HG03575 (cell line): ENCODE data around the gene CAMKMT.

Experiments
- ATAC-seq: cut with Tn5 transposase; IDR thresholded peaks from one replicate; pipeline ENCODE4 v1.9.1; 2021; ENCODE audit not compliant: unreplicated experiment, insufficient number of reproducible peaks, low FRiP score; ENCODE audit errors: extremely low read depth

Gene CAMKMT

GRCh38 chr2:44535376-44535775 is 173.6 kb downstream of the CAMKMT start:
- no peak for ATAC-seq

GRCh38 chr2:44537264-44537663 is 175.5 kb downstream of the CAMKMT start:
- no peak for ATAC-seq

DNA sequence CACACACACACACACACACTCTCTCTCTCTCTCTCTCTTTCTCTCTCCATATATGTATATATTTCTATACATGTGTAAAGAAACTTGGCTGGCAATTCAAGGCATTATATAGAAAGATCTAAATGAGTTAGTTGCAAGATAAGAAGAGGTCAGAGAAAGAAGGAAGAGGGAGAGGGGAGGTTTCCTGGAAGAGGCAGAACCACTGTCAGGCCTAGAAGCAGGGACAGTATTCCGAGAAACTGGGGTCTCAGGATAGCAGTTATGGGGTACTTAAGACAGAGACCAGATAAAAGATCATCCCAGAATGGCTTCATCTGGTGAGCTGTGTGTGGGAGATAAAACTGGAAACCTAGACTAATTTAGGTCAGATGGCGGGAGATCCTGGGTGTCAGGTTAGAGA is 180.8 kb downstream of the CAMKMT start:
- no peak for ATAC-seq

GRCh38 chr2:44543773-44544725 is 182.3 kb downstream of the CAMKMT start:
- no peak for ATAC-seq

DNA sequence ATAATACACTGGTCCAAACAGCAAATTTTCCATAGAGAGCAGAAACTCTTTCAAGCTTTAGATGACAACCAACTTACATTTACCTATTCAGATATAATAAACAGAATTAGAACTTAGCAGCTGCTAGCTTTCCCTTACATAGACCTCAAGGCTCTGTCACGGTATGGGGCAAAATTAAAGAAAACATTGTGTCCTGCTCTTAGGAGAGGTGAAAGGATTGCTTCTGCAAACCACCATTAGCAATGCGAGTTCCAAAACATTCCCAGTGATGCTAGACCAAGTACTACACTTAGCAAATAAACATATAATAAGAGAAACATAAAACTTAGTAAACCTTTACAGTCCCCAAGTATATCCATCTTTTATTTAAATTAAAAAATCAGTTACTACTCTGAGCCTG is 183.3 kb downstream of the CAMKMT start:
- ATAC-seq = no peak

- no peak for ATAC-seq
Observed at GRCh38 chr2:44546459-44547127, 184.8 kb downstream of the CAMKMT start.

GRCh38 chr2:44547718-44548117 is 186.0 kb downstream of the CAMKMT start:
- no peak for ATAC-seq

- ATAC-seq = no peak
Observed at GRCh38 chr2:44548221-44549098, 186.7 kb downstream of the CAMKMT start.

DNA sequence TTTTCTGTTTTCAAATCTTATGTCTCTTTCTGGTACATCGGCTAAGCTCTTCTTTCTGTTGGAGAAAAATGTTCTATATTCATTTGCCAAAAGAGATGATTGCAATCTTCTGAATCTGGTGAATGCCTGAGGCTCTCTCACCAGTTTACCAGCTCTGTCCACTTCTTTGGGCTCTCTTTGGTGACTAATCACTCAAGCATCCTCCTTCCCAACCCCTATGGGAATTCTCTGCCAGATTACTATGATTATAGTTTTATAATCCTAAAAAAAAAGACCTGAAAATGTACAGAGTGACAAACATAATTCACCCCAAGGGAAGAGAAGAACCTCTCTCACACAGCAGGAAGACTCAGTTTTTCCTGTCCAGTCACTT is 187.3 kb downstream of the CAMKMT start:
- ATAC-seq = no peak

GRCh38 chr2:44549856-44550255 is 188.1 kb downstream of the CAMKMT start:
- no peak for ATAC-seq

DNA sequence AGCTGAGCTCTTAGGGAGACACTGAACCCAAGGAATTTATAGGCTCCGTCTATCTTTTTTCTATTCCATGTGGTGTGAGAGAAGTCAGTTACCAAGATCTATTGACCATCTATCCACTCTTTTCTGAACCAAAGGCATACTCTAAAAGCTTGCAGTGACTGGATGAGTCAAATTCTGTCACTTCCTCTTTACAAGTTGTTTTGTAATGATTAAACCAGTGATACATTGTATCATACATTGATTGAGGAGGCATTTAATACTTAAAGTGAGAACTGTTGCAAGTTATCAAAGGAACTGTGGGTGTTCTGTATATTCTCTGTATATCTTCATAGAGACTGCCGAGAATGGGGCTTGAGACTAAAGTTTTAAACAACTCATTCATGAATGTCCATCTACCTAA is 188.8 kb downstream of the CAMKMT start:
- ATAC-seq = no peak

DNA sequence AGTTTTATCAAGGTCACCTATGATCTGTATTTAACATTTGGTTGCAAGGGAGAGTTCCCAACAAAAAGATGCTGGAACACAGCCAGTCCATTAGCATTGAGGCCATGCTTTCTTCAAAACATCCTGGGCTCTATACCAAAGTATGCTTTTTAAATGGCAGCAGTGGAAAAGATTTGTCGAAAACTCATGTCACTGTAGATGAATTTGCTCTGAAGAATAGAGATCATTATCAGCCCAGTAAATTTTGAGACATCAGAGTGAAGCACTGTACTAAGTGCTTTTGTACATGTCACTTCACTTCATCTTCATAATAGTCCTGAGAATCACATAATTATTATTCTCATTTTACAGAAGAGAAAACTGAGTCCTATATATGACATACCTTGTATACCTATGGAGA is 189.8 kb downstream of the CAMKMT start:
- no peak for ATAC-seq

DNA sequence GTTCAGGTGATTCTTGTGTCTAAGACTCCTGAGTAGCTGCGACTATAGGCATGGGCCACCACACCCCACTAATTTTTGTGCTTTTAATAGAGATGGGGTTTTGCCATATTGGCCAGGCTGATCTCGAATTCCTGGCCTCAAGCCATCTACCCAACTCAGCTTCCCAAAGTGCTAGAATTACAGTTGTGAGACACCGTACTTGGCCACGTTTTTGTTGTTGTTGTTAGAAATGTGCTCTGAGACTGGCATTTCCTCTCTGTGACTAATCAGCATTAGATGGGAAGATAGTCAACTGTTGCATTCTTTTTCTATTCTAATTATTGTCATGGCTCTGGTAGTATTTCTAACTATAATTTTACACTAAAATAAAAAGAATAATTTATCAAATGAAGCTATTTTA is 191.7 kb downstream of the CAMKMT start:
- ATAC-seq = no peak

DNA sequence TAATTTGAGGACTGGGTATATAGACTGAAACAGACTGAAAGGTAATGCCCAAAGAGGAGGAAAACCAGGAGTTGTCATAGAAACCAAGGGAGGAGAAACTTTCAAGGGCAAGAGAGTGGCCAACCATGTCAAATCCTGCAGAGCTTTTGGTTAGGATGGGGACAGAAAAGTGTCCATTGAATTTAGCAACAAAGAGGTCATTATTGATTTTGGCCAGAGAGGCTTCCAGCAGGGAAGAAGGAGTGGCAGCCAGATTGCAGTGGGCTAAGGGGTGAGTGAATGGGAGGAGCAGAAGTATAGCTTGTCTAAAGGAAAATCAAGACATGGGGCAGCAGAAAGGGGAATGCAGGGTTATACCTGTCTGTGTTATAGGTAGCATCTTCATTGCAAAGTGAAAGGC is 194.0 kb downstream of the CAMKMT start:
- ATAC-seq = no peak

- no peak for ATAC-seq
Observed at GRCh38 chr2:44559108-44559507, 197.4 kb downstream of the CAMKMT start.

DNA sequence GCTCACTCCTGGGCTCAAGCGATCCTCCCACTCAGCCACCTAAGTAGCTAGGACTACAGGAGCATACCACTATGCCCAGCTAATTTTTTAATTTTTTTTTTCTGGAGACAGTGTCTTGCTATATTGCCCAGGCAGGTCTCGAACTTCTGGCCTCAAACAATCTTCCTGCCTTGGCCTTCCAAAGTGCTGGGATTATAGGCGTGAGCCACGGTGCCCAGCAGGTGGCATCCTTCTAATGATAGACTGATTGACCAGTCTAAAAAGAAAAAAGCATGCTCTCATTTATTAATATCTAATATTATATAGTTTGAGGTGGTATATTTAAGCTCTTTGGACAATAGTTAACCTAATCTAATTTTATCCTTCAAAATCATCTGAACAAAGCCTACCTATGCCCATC is 198.6 kb downstream of the CAMKMT start:
- ATAC-seq = no peak

DNA sequence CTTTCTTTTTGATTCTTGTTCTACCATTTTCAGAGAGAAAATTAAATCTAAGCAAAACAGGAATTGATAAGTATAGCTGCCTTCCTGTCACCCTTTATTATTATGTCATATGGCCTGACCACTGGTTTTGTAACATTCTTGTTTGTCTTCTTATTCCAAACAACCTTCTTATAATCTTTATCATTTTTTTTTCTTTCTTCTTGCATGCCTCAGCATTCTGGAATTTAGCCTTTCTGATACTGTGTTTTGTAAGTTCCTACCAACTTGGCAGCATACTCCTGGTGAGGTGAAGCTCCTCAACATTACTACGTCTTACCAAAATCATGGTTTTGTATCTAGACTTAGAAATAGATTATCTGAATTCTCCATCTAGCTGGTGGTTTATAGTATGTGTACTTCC is 199.2 kb downstream of the CAMKMT start:
- ATAC-seq = no peak

DNA sequence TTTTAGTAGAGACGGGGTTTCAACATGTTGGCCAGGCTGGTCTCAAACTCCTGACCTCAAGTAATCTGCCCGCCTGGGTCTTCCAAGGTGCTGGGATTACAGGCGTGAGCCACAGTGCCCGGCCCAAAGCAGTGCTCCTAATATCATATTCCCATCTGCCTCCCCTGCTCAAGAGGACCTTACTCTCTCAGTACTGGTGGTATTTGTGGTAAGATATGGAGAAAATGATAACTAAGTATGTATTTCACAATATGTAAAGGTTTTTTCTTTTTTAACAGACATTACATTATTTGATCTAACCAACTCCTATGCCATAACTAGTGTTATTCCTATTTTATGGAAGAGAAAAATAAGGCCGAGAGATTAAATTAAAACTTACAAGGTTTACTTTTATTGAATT is 201.0 kb downstream of the CAMKMT start:
- no peak for ATAC-seq

DNA sequence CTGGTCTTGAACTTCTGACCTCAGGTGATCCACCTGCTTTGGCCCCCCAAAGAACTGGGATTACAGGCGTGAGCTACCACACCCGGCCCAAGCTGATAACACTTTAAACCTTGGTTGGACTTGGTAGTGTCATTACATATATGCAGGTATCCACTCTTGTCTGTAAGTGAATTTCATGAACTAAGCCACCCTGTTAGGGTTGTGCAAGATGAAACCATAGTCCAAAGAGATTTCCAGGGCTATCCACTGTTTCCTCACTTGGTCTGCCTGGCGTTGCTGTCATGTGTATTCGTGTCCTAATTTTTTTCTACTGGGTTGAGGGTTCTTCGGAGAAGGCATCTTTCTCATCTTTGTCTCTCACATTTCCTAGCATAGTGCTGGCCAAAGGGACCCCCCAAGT is 203.0 kb downstream of the CAMKMT start:
- ATAC-seq = no peak

DNA sequence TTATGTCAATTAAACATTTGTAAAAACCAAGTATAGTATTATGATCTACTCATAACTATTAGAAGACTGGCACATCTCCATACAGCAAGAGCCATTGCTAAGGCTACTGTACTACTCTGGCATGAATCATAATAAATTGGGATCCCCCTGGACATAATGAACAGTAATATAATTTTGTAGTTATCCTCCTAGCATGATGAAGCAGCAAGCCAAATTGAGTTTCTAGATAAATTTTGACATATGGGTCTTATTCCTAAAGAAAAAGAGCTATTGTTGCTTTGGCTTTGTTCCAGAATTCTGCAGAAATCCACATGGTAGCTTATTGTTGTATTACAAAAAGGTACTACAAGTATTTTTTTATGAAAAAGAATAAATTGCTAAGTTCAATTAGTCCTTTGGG is 204.3 kb downstream of the CAMKMT start:
- ATAC-seq = no peak
